H1 (cell line): ENCODE measurements around the gene GCKR. TPM values are rescaled to one million over a fixed set of nuclear protein-coding genes. Genes with fewer than 3 reads are reported as not detected.

Source experiments
- CTCF ChIA-PET: fragments of 300-600 bp; sonication (Branson Sonifier 250); formaldehyde crosslinking; loops from one replicate; lab custom pipeline; 2021; ENCODE audit not compliant: partially characterized antibody; lab: Charles Lee
- POLR2A ChIA-PET: fragments of 300-600 bp; sonication (Branson Sonifier 250); formaldehyde crosslinking; loops from one replicate; lab custom pipeline; 2021; ENCODE audit warnings: inconsistent platforms; ENCODE audit not compliant: partially characterized antibody; lab: Charles Lee
- DNase-seq, 2 experiments: peaks; one replicate each; pipeline versions ENCODE4 v3.0.0 to v3.0.0-alpha.2; 2010 to 2022; ENCODE audit warnings: low spot score in 2 of 2, low read depth in 1 of 2, mixed read lengths in 1 of 2
- FAIRE-seq: peaks from 2 replicates; lab custom pipeline; 2011; peaks lifted over from hg19 to GRCh38; lab: Jason Lieb, UNC
- H2AFZ ChIP-seq: 2 replicates; pipeline ENCODE4 v1.8.1; 2012; ENCODE audit warnings: low read length, inconsistent platforms
- H2AK5ac ChIP-seq: 2 replicates; pipeline ENCODE4 v1.6.1; 2013; ENCODE audit warnings: low read depth, low read length
- H2BK120ac ChIP-seq: replicated peaks from 2 replicates; pipeline ENCODE3; 2013; ENCODE audit warnings: low read depth, low read length, inconsistent platforms
- H2BK12ac ChIP-seq: 2 replicates; pipeline ENCODE4 v1.6.1; 2013; ENCODE audit warnings: low read depth, low read length
- H2BK15ac ChIP-seq: 2 replicates; pipeline ENCODE4 v1.6.1; 2013; ENCODE audit warnings: low read length
- H2BK20ac ChIP-seq: 2 replicates; pipeline ENCODE4 v1.6.1; 2013; ENCODE audit warnings: low read length
- H2BK5ac ChIP-seq: 2 replicates; pipeline ENCODE4 v1.6.1; 2013; ENCODE audit warnings: low read depth, low read length
- H3K14ac ChIP-seq: 2 replicates; pipeline ENCODE4 v1.6.1; 2013; ENCODE audit warnings: inconsistent platforms; ENCODE audit not compliant: insufficient read length
- H3K18ac ChIP-seq: 2 replicates; pipeline ENCODE4 v1.6.1; 2013; ENCODE audit warnings: low read length; ENCODE audit errors: extremely low read depth
- H3K23ac ChIP-seq: 2 replicates; pipeline ENCODE4 v1.6.1; 2013; ENCODE audit warnings: inconsistent platforms; ENCODE audit not compliant: insufficient read length
- H3K23me2 ChIP-seq: 2 replicates; pipeline ENCODE4 v1.6.1; 2013; ENCODE audit warnings: low read depth, low read length
- H3K27ac ChIP-seq: 2 replicates; pipeline ENCODE4 v1.6.1; 2011; ENCODE audit warnings: low read depth, low read length, inconsistent platforms
- H3K27me3 ChIP-seq, 4 experiments: replicated peaks in 1 of 4; 1 replicate in 1 of 4; 2 replicates in 3 of 4; pipeline versions ENCODE4 v1.6.1 to v1.8.1; 2011 to 2013; ENCODE audit warnings: low read length in 3 of 4, mild to moderate bottlenecking in 3 of 4, inconsistent platforms in 2 of 4, mixed read lengths in 2 of 4, moderate library complexity in 1 of 4; ENCODE audit not compliant: control insufficient read depth in 3 of 4, insufficient read depth in 3 of 4; ENCODE audit errors: extremely low read depth in 1 of 4
- H3K36me3 ChIP-seq, 4 experiments: 2 replicates each; pipeline versions ENCODE4 v1.6.1 to v1.8.1; 2011 to 2013; ENCODE audit warnings: mild to moderate bottlenecking in 4 of 4, low read length in 3 of 4, moderate library complexity in 2 of 4, control low read depth in 1 of 4, inconsistent platforms in 1 of 4; ENCODE audit not compliant: insufficient read depth in 4 of 4, control insufficient read depth in 2 of 4
- H3K4ac ChIP-seq: replicated peaks from 2 replicates; pipeline ENCODE3; 2013; ENCODE audit warnings: low read length, low read depth, mixed read lengths, inconsistent platforms; ENCODE audit not compliant: insufficient read length
- H3K4me1 ChIP-seq, 4 experiments: replicated peaks in 1 of 4; 1 replicate in 1 of 4; 2 replicates in 3 of 4; pipeline versions ENCODE4 v1.6.1 to v1.8.1; 2011 to 2013; ENCODE audit warnings: low read length in 3 of 4, inconsistent platforms in 2 of 4, mixed read lengths in 1 of 4; ENCODE audit not compliant: insufficient read depth in 4 of 4, control insufficient read depth in 3 of 4
- H3K4me2 ChIP-seq, 2 experiments: 2 replicates each; pipeline versions ENCODE4 v1.6.1 to v1.8.1; 2011 to 2013; ENCODE audit warnings: low read depth in 2 of 2, low read length in 2 of 2, control low read depth in 1 of 2, inconsistent platforms in 1 of 2, mild to moderate bottlenecking in 1 of 2; ENCODE audit not compliant: insufficient read depth in 1 of 2
- H3K4me3 ChIP-seq, 4 experiments: fragments of 200-600, 300-600 bp in 1 of 4; sonication (generic), shearing (Covaris generic), sonication (Bioruptor Twin) in 1 of 4; 2 replicates each; pipeline versions ENCODE4 v1.5.1 to v1.8.1; 2011 to 2016; ENCODE audit warnings: low read length in 4 of 4, low read depth in 3 of 4, control low read depth in 2 of 4, inconsistent platforms in 2 of 4, mild to moderate bottlenecking in 2 of 4, mixed read lengths in 1 of 4, moderate library complexity in 1 of 4; ENCODE audit not compliant: insufficient read depth in 2 of 4; ENCODE audit errors: extremely low read depth in 1 of 4
- H3K56ac ChIP-seq: replicated peaks from 2 replicates; pipeline ENCODE3; 2013; ENCODE audit warnings: low read depth, mild to moderate bottlenecking, mixed read lengths, low read length, inconsistent platforms; ENCODE audit not compliant: insufficient read length
- H3K79me1 ChIP-seq: 2 replicates; pipeline ENCODE4 v1.6.1; 2013; ENCODE audit warnings: low read depth, low read length, control low read depth
- H3K79me2 ChIP-seq, 2 experiments: 2 replicates each; pipeline versions ENCODE4 v1.6.1 to v1.8.1; 2012 to 2013; ENCODE audit warnings: low read length in 2 of 2, mild to moderate bottlenecking in 2 of 2, inconsistent platforms in 1 of 2; ENCODE audit not compliant: insufficient read depth in 2 of 2, control insufficient read depth in 1 of 2
- H3K9ac ChIP-seq, 4 experiments: replicated peaks in 1 of 4; 1 replicate in 1 of 4; 2 replicates in 3 of 4; pipeline versions ENCODE4 v1.6.1 to v1.8.1; 2011 to 2013; ENCODE audit warnings: low read depth in 3 of 4, low read length in 3 of 4, control low read depth in 2 of 4, mild to moderate bottlenecking in 2 of 4, moderate library complexity in 2 of 4, inconsistent platforms in 1 of 4; ENCODE audit errors: extremely low read depth in 1 of 4
- H3K9me3 ChIP-seq, 2 experiments: 2 replicates each; pipeline versions ENCODE4 v1.6.1 to v1.8.1; 2012 to 2013; ENCODE audit warnings: mild to moderate bottlenecking in 2 of 2, moderate library complexity in 2 of 2, control low read depth in 1 of 2, inconsistent platforms in 1 of 2, low read depth in 1 of 2, low read length in 1 of 2, mixed read lengths in 1 of 2; ENCODE audit not compliant: insufficient read depth in 2 of 2
- H4K20me1 ChIP-seq, 2 experiments: replicated peaks in 1 of 2; 2 replicates each; pipeline versions ENCODE3 to v1.8.1; 2011 to 2013; ENCODE audit warnings: inconsistent platforms in 2 of 2, low read length in 2 of 2, mild to moderate bottlenecking in 1 of 2; ENCODE audit not compliant: insufficient read depth in 2 of 2, control insufficient read depth in 1 of 2
- H4K5ac ChIP-seq: 2 replicates; pipeline ENCODE4 v1.6.1; 2013; ENCODE audit warnings: low read length, low read depth, mixed read lengths, inconsistent platforms; ENCODE audit not compliant: insufficient read length
- H4K8ac ChIP-seq: 2 replicates; pipeline ENCODE4 v1.8.0; 2013; ENCODE audit warnings: mild to moderate bottlenecking, moderate library complexity, low read length, inconsistent platforms; ENCODE audit not compliant: insufficient read depth; ENCODE audit errors: extremely low read depth
- H4K91ac ChIP-seq: replicated peaks from 2 replicates; pipeline ENCODE3; 2013; ENCODE audit warnings: low read length, mixed read lengths, inconsistent platforms; ENCODE audit not compliant: insufficient read length
- E2F6 ChIP-seq: IDR thresholded peaks from 2 replicates; pipeline ENCODE4 v1.6.1; 2012; ENCODE audit warnings: inconsistent platforms
- EZH2 ChIP-seq: fragments of 200-600 bp; sonication (generic); IDR thresholded peaks from 2 replicates; pipeline ENCODE4 v1.7.1; 2012; ENCODE audit warnings: low read depth, mild to moderate bottlenecking, moderate library complexity, low read length, inconsistent platforms; ENCODE audit not compliant: severe bottlenecking
- FOSL1 ChIP-seq: IDR thresholded peaks from 2 replicates; pipeline ENCODE4 v1.6.1; 2011; ENCODE audit warnings: mild to moderate bottlenecking, low read depth, low read length, moderate library complexity; ENCODE audit not compliant: insufficient read depth
- JUN ChIP-seq: IDR thresholded peaks from 2 replicates; pipeline ENCODE4 v1.6.1; 2011; ENCODE audit warnings: low read depth, mild to moderate bottlenecking, improper control_type of control experiment, low read length
- JUND ChIP-seq: IDR thresholded peaks from 2 replicates; pipeline ENCODE4 v1.6.1; 2011; ENCODE audit warnings: mild to moderate bottlenecking, improper control_type of control experiment, low read length
- KDM4A ChIP-seq: IDR thresholded peaks from one replicate; pipeline ENCODE4 v1.7.1; 2012; ENCODE audit warnings: low read depth, mild to moderate bottlenecking, moderate library complexity, low read length, inconsistent platforms; ENCODE audit not compliant: severe bottlenecking
- KDM5A ChIP-seq: fragments of 200-600 bp; IDR thresholded peaks from 2 replicates; pipeline ENCODE4 v1.7.1; 2012; ENCODE audit warnings: mild to moderate bottlenecking, low read length, inconsistent platforms, mixed read lengths
- NANOG ChIP-seq: IDR thresholded peaks from 2 replicates; pipeline ENCODE4 v1.6.1; 2011; ENCODE audit warnings: low read length, low read depth, mild to moderate bottlenecking, inconsistent platforms; ENCODE audit not compliant: insufficient read depth, poor library complexity, severe bottlenecking
- TBP ChIP-seq: IDR thresholded peaks from 2 replicates; pipeline ENCODE4 v1.6.1; 2011; ENCODE audit warnings: low read depth, low read length, improper control_type of control experiment
- WGBS, 2 experiments: shearing (Covaris generic) in 1 of 2; methylation state at CpG; one replicate each; pipeline versions ENCODE4 v1.1.6 to v1.1.7; 2013 to 2015; ENCODE audit warnings: low lambda C conversion rate in 2 of 2, mixed read lengths in 2 of 2, inconsistent platforms in 1 of 2, low coverage in 1 of 2, missing lambda C conversion rate in 1 of 2; ENCODE audit not compliant: insufficient replicate concordance in 2 of 2, insufficient coverage in 1 of 2, insufficient read length in 1 of 2; ENCODE audit errors: extremely low coverage in 1 of 2, missing lambda C conversion rate in 1 of 2; 5-methylcytosine and 5-hydroxymethylcytosine counted together
- polyA plus RNA-seq, 7 experiments: library from polyadenylated mRNA; depleted of rRNA in 3 of 7; stranded (reverse) in 5 of 7; unstranded in 2 of 7; fragments of >200 nt in 5 of 7; fragments of 200-250 nt in 2 of 7; gene quantifications; 1 replicate in 5 of 7; 2 replicates in 1 of 7; 4 replicates in 1 of 7; pipeline versions ENCODE4 v1.2.1 to v1.2.3, GENCODE V29; 2011 to 2013; ENCODE audit warnings: missing spikeins in 2 of 7, mixed read lengths in 2 of 7
- total RNA-seq: library from RNA; stranded (reverse); fragmentation: NEBNext Ultra II Directional; extraction: Animal tissue kit (Norgen Biotek cat#: 25700); gene quantifications from 2 replicates; pipeline ENCODE4 v1.2.1, GENCODE V29; 2021

Gene GCKR
- total and polyA plus RNA-seq, 2 of the 8 experiments (the other 6 are each of a cell fraction or from before 2014, with no cell fraction given): 0.30 to 1.2 TPM

- H3K79me2 ChIP-seq: no peaks in the 10 kb centered on the region
- TF ChIP-seq E2F6: no peak
- no peak for TF ChIP-seq KDM5A
- TF ChIP-seq NANOG: no peak
- TF ChIP-seq JUN: no peak
- TF ChIP-seq FOSL1: no peak
- TF ChIP-seq EZH2: no peak
- no peak for TF ChIP-seq TBP
- TF ChIP-seq KDM4A: no peak
- no peak for TF ChIP-seq JUND
- no peak overlapping the region for H2BK12ac ChIP-seq
- no peak overlapping the region for H2BK120ac ChIP-seq
- H3K56ac ChIP-seq: no peak overlapping the region
- no peaks in the 10 kb centered on the region for H4K20me1 ChIP-seq
- no peaks in the 10 kb centered on the region for H3K27me3 ChIP-seq
- H2BK5ac ChIP-seq: no peak overlapping the region
- no peak overlapping the region for H3K27ac ChIP-seq
- H3K4me3 ChIP-seq: no peak overlapping the region
- ChIA-PET CTCF (interaction anchor here (0.8 kb wide), 1 partner anchor 15 kb away, joined by 4 read pairs; the partner anchor contains the start of gene FNDC4), POLR2A (interaction anchor here (1.4 kb wide), 1 partner anchor 15 kb away, joined by 3 read pairs; no protein-coding TSS in a partner anchor)
- no peak overlapping the region for H4K8ac ChIP-seq
- H2AFZ ChIP-seq: peak overlapping the region; percentile 30; the same call in 1 of the 2 replicates
- peaks cover 2% of the 10 kb centered on the region for H3K23me2 ChIP-seq
- no peak overlapping the region for H3K4me2 ChIP-seq
- DNase-seq (no peak), FAIRE-seq (no peak)
- no peaks in the 10 kb centered on the region for H3K79me1 ChIP-seq
- no peak overlapping the region for H3K14ac ChIP-seq
- H2BK20ac ChIP-seq: no peak overlapping the region
- H3K36me3 ChIP-seq: no peaks in the 10 kb centered on the region
- no peaks in the 10 kb centered on the region for H3K9me3 ChIP-seq
- no peak overlapping the region for H4K5ac ChIP-seq
- H3K4ac ChIP-seq: no peak overlapping the region
- no peak overlapping the region for H3K18ac ChIP-seq
- no peak overlapping the region for H3K9ac ChIP-seq
- no peak overlapping the region for H4K91ac ChIP-seq
- 86% methylated on average over 6 of the region's 6 CpGs; no CpG with 5 or more reads in 1 of the 2 experiments for WGBS, 2 experiments
- no peak overlapping the region for H2BK15ac ChIP-seq
- H3K4me1 ChIP-seq: no peaks in the 10 kb centered on the region
- H3K23ac ChIP-seq: no peak overlapping the region
- H2AK5ac ChIP-seq: no peak overlapping the region
Measured at GRCh38 chr2:27509326-27509725, 12.7 kb downstream of the GCKR start.
